GM23248 (cell line): ENCODE data around the gene ARHGAP36.

ENCODE experiments used
- EZH2 ChIP-seq: fragments of 200-600 bp; sonication (generic); IDR thresholded peaks from 2 replicates; pipeline ENCODE4 v1.6.1; 2018; ENCODE audit warnings: antibody characterized with exemption, mild to moderate bottlenecking; ENCODE audit not compliant: insufficient read depth, poor library complexity, severe bottlenecking
- EZH2phosphoT487 ChIP-seq: fragments of 200-600 bp; sonication (generic); IDR thresholded peaks from 2 replicates; pipeline ENCODE4 v1.6.1; 2018; ENCODE audit warnings: antibody characterized with exemption, moderate library complexity, mild to moderate bottlenecking, low read depth; ENCODE audit not compliant: insufficient read depth

- TF ChIP-seq EZH2phosphoT487 (no peak), EZH2 (no peak)
Observed at GRCh38 chrX:131081772-131082740, 23.9 kb downstream of the ARHGAP36 start.
